ENCODE data around the gene EFNA1. TPM values are rescaled to one million over a fixed set of nuclear protein-coding genes. Genes with fewer than 3 reads are reported as not detected.

EFNA1 gene
- total and polyA plus RNA-seq, 4 donors: 58.6 to 236 (median 179) TPM

GRCh38 chr1:155166051-155166470 is 38.4 kb downstream of the EFNA1 start:
- H3K27me3 ChIP-seq (ENCODE audit: control insufficient read depth in 4 of 4, insufficient read depth in 4 of 4, low read length in 3 of 4): no peaks in the 10 kb centered on the region
- peak overlapping the region; percentile 42 to 45 for H3K27ac ChIP-seq (ENCODE audit: low read depth in 1 of 2, low read length in 2 of 2)
- no peak overlapping the region for H3K4me3 ChIP-seq (ENCODE audit: low read depth in 1 of 3, low read length in 3 of 3)
- no peaks in the 10 kb centered on the region for H3K9me3 ChIP-seq (ENCODE audit: control insufficient read depth in 4 of 4, low read length in 3 of 4)
- no peak for DNase-seq (ENCODE audit: low spot score)
- 73% methylated on average over 8 of the region's 8 CpGs for WGBS
- peaks cover 0 to 11% (median 8%) of the 10 kb centered on the region in 4 donors for H3K4me1 ChIP-seq (ENCODE audit: control insufficient read depth in 4 of 4, insufficient read depth in 4 of 4, low read length in 3 of 4)
- no peak for TF ChIP-seq MAX (IDR thresholded peaks at IDR 0.05)
- no peak for TF ChIP-seq REST (IDR thresholded peaks at IDR 0.05)
- TF ChIP-seq NR2F2 (IDR thresholded peaks at IDR 0.05): peak; percentile 14
- TF ChIP-seq FOXA1 (IDR thresholded peaks at IDR 0.05): no peak
- TF ChIP-seq JUND (IDR thresholded peaks at IDR 0.05): no peak
- TF ChIP-seq, protein P1, sequence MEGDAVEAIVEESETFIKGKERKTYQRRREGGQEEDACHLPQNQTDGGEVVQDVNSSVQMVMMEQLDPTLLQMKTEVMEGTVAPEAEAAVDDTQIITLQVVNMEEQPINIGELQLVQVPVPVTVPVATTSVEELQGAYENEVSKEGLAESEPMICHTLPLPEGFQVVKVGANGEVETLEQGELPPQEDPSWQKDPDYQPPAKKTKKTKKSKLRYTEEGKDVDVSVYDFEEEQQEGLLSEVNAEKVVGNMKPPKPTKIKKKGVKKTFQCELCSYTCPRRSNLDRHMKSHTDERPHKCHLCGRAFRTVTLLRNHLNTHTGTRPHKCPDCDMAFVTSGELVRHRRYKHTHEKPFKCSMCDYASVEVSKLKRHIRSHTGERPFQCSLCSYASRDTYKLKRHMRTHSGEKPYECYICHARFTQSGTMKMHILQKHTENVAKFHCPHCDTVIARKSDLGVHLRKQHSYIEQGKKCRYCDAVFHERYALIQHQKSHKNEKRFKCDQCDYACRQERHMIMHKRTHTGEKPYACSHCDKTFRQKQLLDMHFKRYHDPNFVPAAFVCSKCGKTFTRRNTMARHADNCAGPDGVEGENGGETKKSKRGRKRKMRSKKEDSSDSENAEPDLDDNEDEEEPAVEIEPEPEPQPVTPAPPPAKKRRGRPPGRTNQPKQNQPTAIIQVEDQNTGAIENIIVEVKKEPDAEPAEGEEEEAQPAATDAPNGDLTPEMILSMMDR (IDR thresholded peaks at IDR 0.05; ENCODE audit: low read depth, low read length, missing input control): no peak
- no peak for TF ChIP-seq RXRA (IDR thresholded peaks at IDR 0.05)
- peaks cover 0 to 11% (median 5%) of the 10 kb centered on the region in 4 donors for H3K36me3 ChIP-seq (ENCODE audit: control insufficient read depth in 4 of 4, insufficient read depth in 3 of 4, low read depth in 1 of 4, low read length in 3 of 4)
- H3K9ac ChIP-seq (ENCODE audit: low read depth in 1 of 2, low read length in 2 of 2): no peak overlapping the region

GRCh38 chr1:155166471-155167165 is 38.9 kb downstream of the EFNA1 start:
- peak overlapping the region; percentile 45 to 56 for H3K27ac ChIP-seq (ENCODE audit: low read depth in 1 of 2, low read length in 2 of 2)
- DNase-seq (ENCODE audit: low spot score): no peak
- no peaks in the 10 kb centered on the region for H3K9me3 ChIP-seq (ENCODE audit: control insufficient read depth in 4 of 4, low read length in 3 of 4)
- WGBS: 66% methylated on average over 27 of the region's 27 CpGs
- H3K4me1 ChIP-seq (ENCODE audit: control insufficient read depth in 4 of 4, insufficient read depth in 4 of 4, low read length in 3 of 4): peaks cover 0 to 11% (median 8%) of the 10 kb centered on the region in 4 donors
- TF ChIP-seq HNF4G (IDR thresholded peaks at IDR 0.05) (no peak), NR2F2 (IDR thresholded peaks at IDR 0.05) (peak; percentile 93)
- H3K27me3 ChIP-seq (ENCODE audit: control insufficient read depth in 4 of 4, insufficient read depth in 4 of 4, low read length in 3 of 4): no peaks in the 10 kb centered on the region
- H3K4me3 ChIP-seq (ENCODE audit: low read depth in 1 of 3, low read length in 3 of 3): no peak overlapping the region
- no peak overlapping the region for H3K9ac ChIP-seq (ENCODE audit: low read depth in 1 of 2, low read length in 2 of 2)
- H3K36me3 ChIP-seq (ENCODE audit: control insufficient read depth in 4 of 4, insufficient read depth in 3 of 4, low read depth in 1 of 4, low read length in 3 of 4): peaks cover 0 to 11% (median 5%) of the 10 kb centered on the region in 4 donors

GRCh38 chr1:155167166-155168104 is 39.8 kb downstream of the EFNA1 start:
- peak; percentile 11 to 46 for TF ChIP-seq HNF4A (conservative IDR thresholded peaks at IDR 0.05)
- peak; percentile 19 for TF ChIP-seq NR2F2 (IDR thresholded peaks at IDR 0.05)
- no peak for TF ChIP-seq ATF3 (IDR thresholded peaks at IDR 0.05)
- TF ChIP-seq, protein P1 (IDR thresholded peaks at IDR 0.05; ENCODE audit: low read depth, low read length, missing input control): peak; percentile 89
- no peak for TF ChIP-seq GABPA (IDR thresholded peaks at IDR 0.05 in 1 of 2, conservative IDR thresholded peaks at IDR 0.05 in 1 of 2)
- peak; percentile 97 to 99 for TF ChIP-seq RAD21 (IDR thresholded peaks at IDR 0.05)
- no peak for TF ChIP-seq FOXA2 (IDR thresholded peaks at IDR 0.05)
- TF ChIP-seq JUND (IDR thresholded peaks at IDR 0.05): no peak
- TF ChIP-seq MAX (IDR thresholded peaks at IDR 0.05): no peak
- TF ChIP-seq RXRA (IDR thresholded peaks at IDR 0.05): peak; percentile 39 to 55
- peak overlapping the region; percentile 56 to 63 for H3K27ac ChIP-seq (ENCODE audit: low read depth in 1 of 2, low read length in 2 of 2)
- H3K9ac ChIP-seq (ENCODE audit: low read depth in 1 of 2, low read length in 2 of 2): peak overlapping the region in 1 of 2 donors; percentile 58
- H3K36me3 ChIP-seq (ENCODE audit: control insufficient read depth in 4 of 4, insufficient read depth in 3 of 4, low read depth in 1 of 4, low read length in 3 of 4): peaks cover 0 to 11% (median 5%) of the 10 kb centered on the region in 4 donors
- WGBS: 10% methylated on average over 28 of the region's 28 CpGs
- no peaks in the 10 kb centered on the region for H3K27me3 ChIP-seq (ENCODE audit: control insufficient read depth in 4 of 4, insufficient read depth in 4 of 4, low read length in 3 of 4)
- DNase-seq (ENCODE audit: low spot score): peak; percentile 89
- no peaks in the 10 kb centered on the region for H3K9me3 ChIP-seq (ENCODE audit: control insufficient read depth in 4 of 4, low read length in 3 of 4)
- peaks cover 0 to 16% (median 12%) of the 10 kb centered on the region in 4 donors for H3K4me1 ChIP-seq (ENCODE audit: control insufficient read depth in 4 of 4, insufficient read depth in 4 of 4, low read length in 3 of 4)
- H3K4me3 ChIP-seq (ENCODE audit: low read depth in 1 of 3, low read length in 3 of 3): no peak overlapping the region

Measured in liver (tissue), 9 donors.